ENCODE results near the gene GALNT11. TPM values are rescaled to one million over a fixed set of nuclear protein-coding genes. Genes with fewer than 3 reads are reported as not detected.

GALNT11 gene
- total RNA-seq, 2 experiments from 2014 or later: 15.6 to 19.8 TPM

DNA sequence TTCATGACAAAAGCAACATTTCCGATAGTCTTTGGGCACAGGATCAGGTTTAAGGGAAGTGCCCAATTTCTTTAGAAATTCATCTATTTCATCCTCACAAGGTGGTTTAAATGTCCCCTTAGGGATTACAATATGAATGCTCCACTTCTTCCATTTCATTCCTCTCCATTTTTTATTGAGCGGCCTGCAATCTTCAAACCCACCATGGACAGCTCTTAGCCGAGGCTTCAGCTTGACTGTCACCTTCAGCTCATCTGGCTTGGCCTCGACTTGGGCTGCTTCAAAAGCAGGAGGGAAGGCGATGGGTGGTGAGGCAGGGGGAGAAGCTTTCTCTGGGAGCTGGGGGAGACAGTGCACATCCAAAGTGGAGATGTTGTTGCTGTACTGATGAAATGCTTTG, 123.2 kb downstream of the GALNT11 start:
- Mint-ChIP-seq H3K27ac (no peak overlapping the region), H3K36me3 (ENCODE audit: low read depth) (peaks cover 37% of the 10 kb centered on the region)
- CTCF ChIA-PET: interaction anchor here (1.1 kb wide), 1 partner anchor 135 kb away, joined by 3 read pairs; no protein-coding TSS in a partner anchor

DNA sequence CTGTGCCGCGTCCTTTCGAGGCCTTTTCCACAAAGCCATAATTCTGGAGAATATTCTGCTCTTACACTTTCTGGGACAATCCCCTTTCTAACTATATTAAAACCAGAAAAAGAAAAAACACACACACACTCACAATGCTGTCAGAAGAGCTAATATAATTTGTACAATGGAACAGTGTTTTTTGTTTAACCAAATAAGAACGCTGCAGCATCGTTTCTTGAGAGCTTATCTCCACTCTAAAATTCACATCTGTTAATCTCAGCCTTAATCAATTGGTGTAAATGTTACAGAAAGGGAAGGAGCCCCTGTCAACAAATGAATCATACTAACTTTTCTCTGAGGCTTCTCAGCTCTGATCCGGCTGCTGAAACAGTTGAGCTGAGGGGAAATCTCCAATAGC, 123.9 kb downstream of the GALNT11 start:
- Mint-ChIP-seq H3K4me1 (ENCODE audit: low read depth) (peaks cover 20% of the 10 kb centered on the region), H3K27me3 (ENCODE audit: low read depth) (no peaks in the 10 kb centered on the region), H3K9me3 (no peaks in the 10 kb centered on the region), H3K4me3 (no peak overlapping the region), H3K36me3 (ENCODE audit: low read depth) (peaks cover 41% of the 10 kb centered on the region), H3K27ac (no peak overlapping the region)
- CTCF ChIA-PET: interaction anchor here (1.1 kb wide), 1 partner anchor 136 kb away, joined by 3 read pairs; no protein-coding TSS in a partner anchor
- intact Hi-C loops (cut with micrococcal nuclease): loop anchor here (5.0 to 10.0 kb wide), 3 partner anchors 382 to 795 kb away; no protein-coding TSS in a partner anchor
- no peak for DNase-seq

More for the DNA sequence above, 123.2 kb downstream of the GALNT11 start:
- Mint-ChIP-seq H3K9me3 (no peaks in the 10 kb centered on the region), H3K4me3 (no peak overlapping the region), H3K27me3 (ENCODE audit: low read depth) (no peaks in the 10 kb centered on the region), H3K4me1 (ENCODE audit: low read depth) (peaks cover 27% of the 10 kb centered on the region)
- no peak for DNase-seq
- intact Hi-C loops (cut with micrococcal nuclease): loop anchor here (5.0 to 10.0 kb wide), 3 partner anchors 381 to 794 kb away; no protein-coding TSS in a partner anchor

- no peak for DNase-seq
- intact Hi-C loops (cut with micrococcal nuclease): no loop called here
- no peaks in the 10 kb centered on the region for H3K4me1 Mint-ChIP-seq (ENCODE audit: low read depth)
- H3K27me3 Mint-ChIP-seq (ENCODE audit: low read depth): no peaks in the 10 kb centered on the region
- H3K9me3 Mint-ChIP-seq: no peaks in the 10 kb centered on the region
- no peak overlapping the region for H3K27ac Mint-ChIP-seq
- no peak overlapping the region for H3K4me3 Mint-ChIP-seq
- CTCF ChIA-PET: no interaction called here
- peaks cover 30% of the 10 kb centered on the region for H3K36me3 Mint-ChIP-seq (ENCODE audit: low read depth)
These were observed 126.8 kb downstream of the GALNT11 start for GRCh38 chr7:152152267-152152666.

GRCh38 chr7:152158801-152159587, 133.5 kb downstream of the GALNT11 start:
- Mint-ChIP-seq H3K36me3 (ENCODE audit: low read depth) (peaks cover 32% of the 10 kb centered on the region), H3K27ac (peak overlapping the region; percentile 42), H3K4me3 (no peak overlapping the region), H3K4me1 (ENCODE audit: low read depth) (peaks cover 12% of the 10 kb centered on the region), H3K27me3 (ENCODE audit: low read depth) (no peaks in the 10 kb centered on the region), H3K9me3 (no peaks in the 10 kb centered on the region)
- CTCF ChIA-PET: interaction anchor here (0.7 kb wide), 1 partner anchor 14 kb away, joined by 3 read pairs; no protein-coding TSS in a partner anchor
- intact Hi-C loops (cut with micrococcal nuclease): loop anchor here (1.0 kb wide), 1 partner anchor 15 kb away; no protein-coding TSS in a partner anchor
- peak; percentile 24 for DNase-seq

DNA sequence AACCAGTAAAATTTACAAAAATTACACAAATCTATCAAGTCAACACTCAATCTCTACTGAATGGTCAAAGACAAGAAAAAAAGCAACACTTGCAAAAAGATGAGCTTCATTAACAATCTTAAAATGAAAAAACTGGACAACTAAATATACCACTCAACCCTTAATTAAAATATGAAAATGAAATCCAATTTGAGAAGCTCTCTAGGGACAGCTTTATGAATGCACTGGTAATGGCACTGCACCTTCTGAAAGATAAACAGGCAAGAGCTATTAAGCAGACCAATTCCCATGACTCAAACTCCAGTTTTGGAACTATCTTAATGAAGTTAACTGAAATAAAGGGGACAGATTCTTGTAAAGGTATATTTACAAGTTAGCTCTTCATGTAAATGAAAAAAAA, 135.7 kb downstream of the GALNT11 start:
- intact Hi-C loops (cut with micrococcal nuclease): no loop called here
- no peak for DNase-seq
- Mint-ChIP-seq H3K9me3 (no peaks in the 10 kb centered on the region), H3K27me3 (ENCODE audit: low read depth) (no peaks in the 10 kb centered on the region), H3K36me3 (ENCODE audit: low read depth) (peaks cover 34% of the 10 kb centered on the region), H3K4me1 (ENCODE audit: low read depth) (peaks cover 12% of the 10 kb centered on the region), H3K27ac (no peak overlapping the region), H3K4me3 (no peak overlapping the region)
- CTCF ChIA-PET: interaction anchor here (1.3 kb wide), 1 partner anchor 16 kb away, joined by 4 read pairs; no protein-coding TSS in a partner anchor

- Mint-ChIP-seq H3K4me3 (no peak overlapping the region), H3K9me3 (no peaks in the 10 kb centered on the region), H3K36me3 (ENCODE audit: low read depth) (peaks cover 34% of the 10 kb centered on the region), H3K4me1 (ENCODE audit: low read depth) (peaks cover 12% of the 10 kb centered on the region), H3K27ac (peak overlapping the region; percentile 32), H3K27me3 (ENCODE audit: low read depth) (no peaks in the 10 kb centered on the region)
- DNase-seq: no peak
- intact Hi-C loops (cut with micrococcal nuclease): no loop called here
- CTCF ChIA-PET: no interaction called here
These were observed 136.8 kb downstream of the GALNT11 start for GRCh38 chr7:152162287-152162686.

Other genes starting within 250 kb of the GALNT11 start
- 10 to 100 TPM; 16.9 to 18.7 TPM for gene PRKAG2, start 148.6 kb upstream of the GALNT11 start, total RNA-seq
- gene GALNTL5, start 69.2 kb upstream of the GALNT11 start, total RNA-seq: not detected